H1 (cell line): ENCODE data around the gene WDR26.
"Not testable (repeated sequence)": the region's sequence is repeated elsewhere in the genome, so short reads cannot be mapped to it uniquely, and the experiment has no call there.

ENCODE experiments used
- CTCF ChIP-seq, 3 experiments: IDR thresholded peaks; 1 replicate in 2 of 3; 2 replicates in 1 of 3; pipeline versions ENCODE4 v1.5.1 to v1.6.1; 2011; ENCODE audit warnings: low read length in 3 of 3, mild to moderate bottlenecking in 3 of 3, inconsistent platforms in 2 of 3, low read depth in 1 of 3, moderate library complexity in 1 of 3; ENCODE audit not compliant: insufficient read depth in 1 of 3; ENCODE audit errors: control extremely low read depth in 1 of 3
- POLR2AphosphoS5 ChIP-seq: IDR thresholded peaks from 2 replicates; pipeline ENCODE4 v1.6.1; 2011; ENCODE audit warnings: low read depth, low read length
- RXRA ChIP-seq: IDR thresholded peaks from 2 replicates; pipeline ENCODE4 v1.6.1; 2011; ENCODE audit warnings: low read depth, mild to moderate bottlenecking, low read length, moderate library complexity; ENCODE audit not compliant: insufficient read depth
- TEAD4 ChIP-seq: IDR thresholded peaks from 2 replicates; pipeline ENCODE4 v1.6.1; 2012; ENCODE audit warnings: low read depth, low read length, inconsistent platforms, mixed read lengths

GRCh38 chr1:224483206-224483605 lies 48.6 kb upstream of the WDR26 start:
- not testable (repeated sequence) for TF ChIP-seq TEAD4; CTCF (IDR thresholded peaks at IDR 0.05; ENCODE audit: control extremely low read depth in 1 of 3, insufficient read depth in 1 of 3, low read depth in 1 of 3, low read length in 3 of 3); POLR2AphosphoS5; RXRA
